Mesendoderm (in vitro differentiated cells): ENCODE measurements around the gene GPSM1.

Experiments
- DNase-seq: peaks from one replicate; pipeline ENCODE4 v3.0.0; 2013
- H2AK5ac ChIP-seq: 2 replicates; pipeline ENCODE4 v1.6.1; 2013; ENCODE audit warnings: low read length, inconsistent platforms
- H2BK120ac ChIP-seq: 2 replicates; pipeline ENCODE4 v1.6.1; 2013; ENCODE audit warnings: low read depth, mild to moderate bottlenecking, low read length, moderate library complexity, mixed read lengths
- H2BK15ac ChIP-seq: replicated peaks from 2 replicates; pipeline ENCODE4 v1.6.1; 2013; ENCODE audit warnings: low read depth, mild to moderate bottlenecking, moderate library complexity
- H2BK5ac ChIP-seq: 2 replicates; pipeline ENCODE4 v1.6.1; 2013; ENCODE audit warnings: low read length, inconsistent platforms
- H3K18ac ChIP-seq: 2 replicates; pipeline ENCODE4 v1.6.1; 2013; ENCODE audit warnings: mild to moderate bottlenecking, low read length, mixed read lengths
- H3K23ac ChIP-seq: one replicate; pipeline ENCODE4 v1.6.1; 2013; ENCODE audit warnings: low read length
- H3K27ac ChIP-seq: 2 replicates; pipeline ENCODE4 v1.5.1; 2013; ENCODE audit warnings: low read depth, mild to moderate bottlenecking, inconsistent platforms, low read length, moderate library complexity
- H3K27me3 ChIP-seq: 2 replicates; pipeline ENCODE4 v1.6.1; 2013; ENCODE audit warnings: low read length, control low read depth, mild to moderate bottlenecking, inconsistent platforms; ENCODE audit not compliant: insufficient read depth, poor library complexity
- H3K36me3 ChIP-seq: 2 replicates; pipeline ENCODE4 v1.6.1; 2013; ENCODE audit warnings: low read length, inconsistent platforms; ENCODE audit not compliant: control insufficient read depth, insufficient read depth
- H3K4ac ChIP-seq: one replicate; pipeline ENCODE4 v1.6.1; 2013; ENCODE audit warnings: low read depth, mild to moderate bottlenecking, low read length, moderate library complexity
- H3K4me1 ChIP-seq: 2 replicates; pipeline ENCODE4 v1.6.1; 2013; ENCODE audit warnings: low read depth, low read length, inconsistent platforms; ENCODE audit not compliant: control insufficient read depth
- H3K4me2 ChIP-seq: 2 replicates; pipeline ENCODE4 v1.6.1; 2013; ENCODE audit warnings: low read length
- H3K4me3 ChIP-seq: 2 replicates; pipeline ENCODE4 v1.5.1; 2013; ENCODE audit warnings: mild to moderate bottlenecking, low read length
- H3K56ac ChIP-seq: one replicate; pipeline ENCODE4 v1.6.1; 2013; ENCODE audit warnings: low read length
- H3K79me1 ChIP-seq: 2 replicates; pipeline ENCODE4 v1.6.1; 2013; ENCODE audit warnings: low read length, inconsistent platforms
- H3K79me2 ChIP-seq: 2 replicates; pipeline ENCODE4 v1.6.1; 2013; ENCODE audit warnings: mild to moderate bottlenecking, low read length; ENCODE audit not compliant: control insufficient read depth, insufficient read depth
- H3K9ac ChIP-seq: 2 replicates; pipeline ENCODE4 v1.6.1; 2013; ENCODE audit warnings: low read length, inconsistent platforms
- H4K5ac ChIP-seq: one replicate; pipeline ENCODE4 v1.6.1; 2013; ENCODE audit warnings: low read length
- H4K8ac ChIP-seq: one replicate; pipeline ENCODE4 v1.6.1; 2013; ENCODE audit warnings: low read depth, mild to moderate bottlenecking, control low read depth, low read length, moderate library complexity
- WGBS: extraction: QIAGEN DNeasy Blood & Tissue Kit; methylation state at CpG from one replicate; pipeline ENCODE4 v1.1.7; 2013; ENCODE audit warnings: low lambda C conversion rate, missing lambda C conversion rate; ENCODE audit not compliant: insufficient coverage; ENCODE audit errors: extremely low coverage; 5-methylcytosine and 5-hydroxymethylcytosine counted together

The GPSM1 gene

GRCh38 chr9:136370037-136370436 is 42.7 kb downstream of the GPSM1 start:
- no peak overlapping the region for H3K18ac ChIP-seq
- H3K27me3 ChIP-seq = no peaks in the 10 kb centered on the region
- no peak overlapping the region for H3K27ac ChIP-seq
- no peak overlapping the region for H2AK5ac ChIP-seq
- no peak for DNase-seq
- no peak overlapping the region for H4K8ac ChIP-seq
- H3K79me1 ChIP-seq = no peaks in the 10 kb centered on the region
- WGBS = no CpG with 5 or more reads among the region's 19 CpGs
- H3K9ac ChIP-seq = no peak overlapping the region
- H3K4me2 ChIP-seq = no peak overlapping the region
- no peak overlapping the region for H4K5ac ChIP-seq
- H3K4me3 ChIP-seq = no peak overlapping the region
- no peak overlapping the region for H2BK5ac ChIP-seq
- H3K79me2 ChIP-seq = no peaks in the 10 kb centered on the region
- H2BK120ac ChIP-seq = no peak overlapping the region
- H3K56ac ChIP-seq = no peak overlapping the region
- H3K4ac ChIP-seq = no peak overlapping the region
- no peaks in the 10 kb centered on the region for H3K36me3 ChIP-seq
- no peaks in the 10 kb centered on the region for H3K4me1 ChIP-seq
- no peak overlapping the region for H2BK15ac ChIP-seq
- no peak overlapping the region for H3K23ac ChIP-seq

- H3K4me1 ChIP-seq = no peaks in the 10 kb centered on the region
- no peak overlapping the region for H2BK15ac ChIP-seq
- H2AK5ac ChIP-seq = no peak overlapping the region
- H3K27ac ChIP-seq = no peak overlapping the region
- H3K27me3 ChIP-seq = no peaks in the 10 kb centered on the region
- no peak overlapping the region for H3K18ac ChIP-seq
- H3K4me3 ChIP-seq = no peak overlapping the region
- no peak overlapping the region for H4K5ac ChIP-seq
- no peak overlapping the region for H3K23ac ChIP-seq
- H3K79me2 ChIP-seq = no peaks in the 10 kb centered on the region
- H3K4ac ChIP-seq = no peak overlapping the region
- no peak overlapping the region for H4K8ac ChIP-seq
- no peak overlapping the region for H3K56ac ChIP-seq
- H3K4me2 ChIP-seq = no peak overlapping the region
- H3K36me3 ChIP-seq = peaks cover under 1% of the 10 kb centered on the region
- DNase-seq = no peak
- H3K79me1 ChIP-seq = no peaks in the 10 kb centered on the region
- no peak overlapping the region for H3K9ac ChIP-seq
- H2BK120ac ChIP-seq = no peak overlapping the region
- H2BK5ac ChIP-seq = no peak overlapping the region
- WGBS = no CpG with 5 or more reads among the region's 54 CpGs
Observed at GRCh38 chr9:136370687-136371532, 43.6 kb downstream of the GPSM1 start.

DNA sequence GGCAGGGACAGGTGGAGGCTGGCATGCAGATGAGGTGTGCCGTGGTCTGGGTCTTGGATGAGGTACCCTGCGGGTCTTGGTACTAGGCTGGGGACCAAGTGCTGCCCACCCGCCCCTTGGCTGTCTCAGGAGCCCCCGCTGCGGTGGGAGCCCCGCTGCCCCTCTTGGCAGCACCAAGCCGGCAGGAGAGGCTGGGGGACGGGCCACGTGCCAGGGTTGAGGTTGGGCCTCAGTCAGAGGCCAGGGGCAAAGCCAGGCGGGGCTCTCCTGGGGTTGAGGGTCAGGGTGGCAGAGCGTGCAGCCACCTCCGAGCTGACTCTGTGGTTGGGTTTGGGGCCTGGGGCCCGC is 44.2 kb downstream of the GPSM1 start:
- no peak overlapping the region for H3K4me3 ChIP-seq
- no peak overlapping the region for H3K56ac ChIP-seq
- H2BK15ac ChIP-seq = no peak overlapping the region
- H3K79me1 ChIP-seq = no peaks in the 10 kb centered on the region
- no peak overlapping the region for H3K9ac ChIP-seq
- H3K4ac ChIP-seq = no peak overlapping the region
- no peak overlapping the region for H2AK5ac ChIP-seq
- no peak overlapping the region for H2BK5ac ChIP-seq
- H3K23ac ChIP-seq = no peak overlapping the region
- no peak overlapping the region for H3K27ac ChIP-seq
- no peak for DNase-seq
- H3K27me3 ChIP-seq = no peaks in the 10 kb centered on the region
- no peak overlapping the region for H3K18ac ChIP-seq
- H3K36me3 ChIP-seq = peaks cover 1% of the 10 kb centered on the region
- WGBS = no CpG with 5 or more reads among the region's 13 CpGs
- H2BK120ac ChIP-seq = no peak overlapping the region
- no peaks in the 10 kb centered on the region for H3K4me1 ChIP-seq
- H3K79me2 ChIP-seq = no peaks in the 10 kb centered on the region
- no peak overlapping the region for H3K4me2 ChIP-seq
- no peak overlapping the region for H4K8ac ChIP-seq
- H4K5ac ChIP-seq = no peak overlapping the region

- H3K56ac ChIP-seq = no peak overlapping the region
- no peak overlapping the region for H4K8ac ChIP-seq
- no peaks in the 10 kb centered on the region for H3K79me2 ChIP-seq
- no peaks in the 10 kb centered on the region for H3K4me1 ChIP-seq
- no peak overlapping the region for H2BK5ac ChIP-seq
- H3K79me1 ChIP-seq = no peaks in the 10 kb centered on the region
- no peak overlapping the region for H2AK5ac ChIP-seq
- H3K27ac ChIP-seq = no peak overlapping the region
- no peak overlapping the region for H2BK15ac ChIP-seq
- H3K23ac ChIP-seq = no peak overlapping the region
- no peak for DNase-seq
- no peak overlapping the region for H2BK120ac ChIP-seq
- H3K36me3 ChIP-seq = peaks cover 1% of the 10 kb centered on the region
- no peak overlapping the region for H3K9ac ChIP-seq
- H3K4ac ChIP-seq = no peak overlapping the region
- no peaks in the 10 kb centered on the region for H3K27me3 ChIP-seq
- no peak overlapping the region for H3K18ac ChIP-seq
- no peak overlapping the region for H3K4me3 ChIP-seq
- WGBS = no CpG with 5 or more reads among the region's 21 CpGs
- H3K4me2 ChIP-seq = no peak overlapping the region
- H4K5ac ChIP-seq = no peak overlapping the region
Observed at GRCh38 chr9:136372006-136372405, 44.7 kb downstream of the GPSM1 start.

GRCh38 chr9:136372561-136373299 is 45.4 kb downstream of the GPSM1 start:
- no peak overlapping the region for H2BK5ac ChIP-seq
- no peak overlapping the region for H3K23ac ChIP-seq
- H3K36me3 ChIP-seq = peaks cover 1% of the 10 kb centered on the region
- no peak overlapping the region for H2BK120ac ChIP-seq
- no peaks in the 10 kb centered on the region for H3K4me1 ChIP-seq
- H4K8ac ChIP-seq = no peak overlapping the region
- H4K5ac ChIP-seq = no peak overlapping the region
- no peak overlapping the region for H2AK5ac ChIP-seq
- no peak overlapping the region for H3K4ac ChIP-seq
- H3K79me1 ChIP-seq = no peaks in the 10 kb centered on the region
- H3K27ac ChIP-seq = no peak overlapping the region
- no peak overlapping the region for H3K56ac ChIP-seq
- H3K4me3 ChIP-seq = no peak overlapping the region
- no peak overlapping the region for H3K9ac ChIP-seq
- H3K27me3 ChIP-seq = no peaks in the 10 kb centered on the region
- no peak overlapping the region for H3K4me2 ChIP-seq
- no peak overlapping the region for H2BK15ac ChIP-seq
- H3K18ac ChIP-seq = no peak overlapping the region
- peak; percentile 60 for DNase-seq
- no CpG with 5 or more reads among the region's 21 CpGs for WGBS
- H3K79me2 ChIP-seq = no peaks in the 10 kb centered on the region
